BLaER1 treated with 17β-estradiol and CSF1 and Interleukin-3, amounts not matched to agents 10 nM and 100 nM (cell line): ENCODE results near the gene GPD1.

Experiments used
- H3K27ac ChIP-seq, 11 experiments: shearing (Covaris generic); formaldehyde crosslinking; 2 replicates each; pipeline ENCODE4 v1.8.1; 2022
- H3K27me3 ChIP-seq, 11 experiments: shearing (Covaris generic); formaldehyde crosslinking; 2 replicates each; pipeline ENCODE4 v1.8.1; 2022
- H3K36me3 ChIP-seq, 11 experiments: shearing (Covaris generic); formaldehyde crosslinking; 2 replicates each; pipeline ENCODE4 v1.8.1; 2022
- H3K4me1 ChIP-seq, 10 experiments: shearing (Covaris generic); formaldehyde crosslinking; 2 replicates each; pipeline ENCODE4 v1.8.1; 2022
- H3K4me2 ChIP-seq, 11 experiments: shearing (Covaris generic); formaldehyde crosslinking; 2 replicates each; pipeline ENCODE4 v1.8.1; 2022
- H3K4me3 ChIP-seq, 10 experiments: shearing (Covaris generic); formaldehyde crosslinking; 2 replicates each; pipeline ENCODE4 v1.8.1; 2022
- H3K9ac ChIP-seq, 11 experiments: shearing (Covaris generic); formaldehyde crosslinking; 2 replicates each; pipeline ENCODE4 v1.8.1; 2022
- H3K9me3 ChIP-seq, 11 experiments: shearing (Covaris generic); formaldehyde crosslinking; replicated peaks in 1 of 11; 2 replicates each; pipeline ENCODE4 v1.8.1; 2022
- H4K20me1 ChIP-seq, 11 experiments: shearing (Covaris generic); formaldehyde crosslinking; 2 replicates each; pipeline ENCODE4 v1.8.1; 2022
- Cebpa-rat ChIP-seq, 11 experiments: shearing (Covaris generic); IDR thresholded peaks; 2 replicates each; pipeline ENCODE4 v1.8.1; 2022

Gene GPD1

GRCh38 chr12:50060120-50060468 lies 43.7 kb upstream of the GPD1 start:
- Histone ChIP-seq H3K9me3 (no peaks in the 10 kb centered on the region), H3K4me2 (peak overlapping the region in 6 of 11 experiments; percentile 27 to 60 (median 44); a peak in 11 of 22 replicates), H3K9ac (no peak overlapping the region), H3K4me1 (peaks cover 31 to 57% (median 50%) of the 10 kb centered on the region in 10 experiments), H3K36me3 (no peaks in the 10 kb centered on the region), H4K20me1 (peaks cover 0 to 27% (median 8%) of the 10 kb centered on the region in 11 experiments; a peak in 9 of 22 replicates), H3K27ac (no peak overlapping the region), H3K27me3 (peaks cover 13 to 32% (median 26%) of the 10 kb centered on the region in 11 experiments), H3K4me3 (no peak overlapping the region)
- no peak for TF ChIP-seq Cebpa-rat (IDR thresholded peaks at IDR 0.05)

- TF ChIP-seq Cebpa-rat (IDR thresholded peaks at IDR 0.05), result no peak
- Histone ChIP-seq H3K36me3 (no peaks in the 10 kb centered on the region), H3K9me3 (no peaks in the 10 kb centered on the region), H3K4me3 (no peak overlapping the region), H3K27me3 (peaks cover 10 to 27% (median 24%) of the 10 kb centered on the region in 11 experiments), H3K27ac (no peak overlapping the region), H4K20me1 (peaks cover 0 to 27% (median 8%) of the 10 kb centered on the region in 11 experiments; a peak in 9 of 22 replicates), H3K9ac (no peak overlapping the region), H3K4me1 (peaks cover 32 to 57% (median 50%) of the 10 kb centered on the region in 10 experiments), H3K4me2 (peak overlapping the region in 5 of 11 experiments; percentile 5 to 60 (median 27); a peak in 6 of 22 replicates)
Measured at GRCh38 chr12:50061171-50061570, 42.6 kb upstream of the GPD1 start.

- Histone ChIP-seq H3K36me3 (no peaks in the 10 kb centered on the region), H3K9me3 (no peaks in the 10 kb centered on the region), H3K27ac (no peak overlapping the region), H3K4me3 (no peak overlapping the region), H3K9ac (no peak overlapping the region), H3K4me1 (peaks cover 26 to 58% (median 48%) of the 10 kb centered on the region in 10 experiments), H4K20me1 (peaks cover 0 to 18% (median 0%) of the 10 kb centered on the region in 11 experiments; a peak in 3 of 22 replicates), H3K27me3 (peaks cover under 1 to 18% (median 14%) of the 10 kb centered on the region in 11 experiments; a peak in 19 of 22 replicates), H3K4me2 (peak overlapping the region in 10 of 11 experiments; percentile 19 to 59 (median 36); a peak in 17 of 22 replicates)
- no peak for TF ChIP-seq Cebpa-rat (IDR thresholded peaks at IDR 0.05)
Measured at GRCh38 chr12:50061946-50062686, 41.7 kb upstream of the GPD1 start.

- no peaks in the 10 kb centered on the region for H3K36me3 ChIP-seq
- peaks cover 25 to 61% (median 48%) of the 10 kb centered on the region in 10 experiments for H3K4me1 ChIP-seq
- no peak overlapping the region for H3K9ac ChIP-seq
- no peak overlapping the region for H3K27ac ChIP-seq
- peak overlapping the region in 9 of 11 experiments; percentile 19 to 47 (median 36); a peak in 13 of 22 replicates for H3K4me2 ChIP-seq
- H3K9me3 ChIP-seq, result no peaks in the 10 kb centered on the region
- TF ChIP-seq Cebpa-rat (IDR thresholded peaks at IDR 0.05), result no peak
- H3K27me3 ChIP-seq, result peaks cover 0 to 10% (median 9%) of the 10 kb centered on the region in 11 experiments; a peak in 17 of 22 replicates
- H3K4me3 ChIP-seq, result no peak overlapping the region
- H4K20me1 ChIP-seq, result peaks cover 0 to 17% (median 0%) of the 10 kb centered on the region in 11 experiments; a peak in 2 of 22 replicates
Measured at GRCh38 chr12:50062728-50063460, 40.9 kb upstream of the GPD1 start.

- no peaks in the 10 kb centered on the region for H3K27me3 ChIP-seq
- peak overlapping the region in 9 of 11 experiments; percentile 6 to 56 (median 29); a peak in 13 of 22 replicates for H3K4me2 ChIP-seq
- no peaks in the 10 kb centered on the region for H3K36me3 ChIP-seq
- no peak overlapping the region for H3K9ac ChIP-seq
- no peaks in the 10 kb centered on the region for H3K9me3 ChIP-seq
- H3K27ac ChIP-seq, result no peak overlapping the region
- H3K4me3 ChIP-seq, result no peak overlapping the region
- H4K20me1 ChIP-seq, result no peaks in the 10 kb centered on the region; a peak in 1 of 22 replicates
- TF ChIP-seq Cebpa-rat (IDR thresholded peaks at IDR 0.05), result no peak
- peaks cover 15 to 50% (median 39%) of the 10 kb centered on the region in 10 experiments for H3K4me1 ChIP-seq
Measured at GRCh38 chr12:50065726-50066310, 38.0 kb upstream of the GPD1 start.

- Histone ChIP-seq H3K27me3 (no peaks in the 10 kb centered on the region), H4K20me1 (no peaks in the 10 kb centered on the region; a peak in 1 of 22 replicates), H3K4me1 (peaks cover 15 to 46% (median 36%) of the 10 kb centered on the region in 10 experiments), H3K27ac (no peak overlapping the region), H3K4me3 (no peak overlapping the region), H3K4me2 (peak overlapping the region in 10 of 11 experiments; percentile 3 to 56 (median 25); a peak in 17 of 22 replicates), H3K36me3 (no peaks in the 10 kb centered on the region), H3K9me3 (no peaks in the 10 kb centered on the region), H3K9ac (no peak overlapping the region)
- peak in 1 of 11 experiments; percentile 13; a peak in 1 of 22 replicates for TF ChIP-seq Cebpa-rat (IDR thresholded peaks at IDR 0.05)
Measured at GRCh38 chr12:50066402-50066801, 37.4 kb upstream of the GPD1 start.

GRCh38 chr12:50069069-50069468 lies 34.7 kb upstream of the GPD1 start:
- TF ChIP-seq Cebpa-rat (IDR thresholded peaks at IDR 0.05), result no peak
- Histone ChIP-seq H3K4me1 (peaks cover 0 to 34% (median 19%) of the 10 kb centered on the region in 10 experiments; a peak in 14 of 20 replicates), H3K9ac (no peak overlapping the region), H3K4me2 (no peak overlapping the region), H3K27ac (no peak overlapping the region), H3K27me3 (no peaks in the 10 kb centered on the region), H3K36me3 (no peaks in the 10 kb centered on the region), H3K4me3 (no peak overlapping the region), H3K9me3 (no peaks in the 10 kb centered on the region), H4K20me1 (no peaks in the 10 kb centered on the region; a peak in 2 of 22 replicates)

- H3K27ac ChIP-seq, result no peak overlapping the region
- H3K36me3 ChIP-seq, result no peaks in the 10 kb centered on the region
- no peaks in the 10 kb centered on the region for H3K27me3 ChIP-seq
- H3K4me1 ChIP-seq, result peaks cover 0 to 34% (median 19%) of the 10 kb centered on the region in 10 experiments; a peak in 14 of 20 replicates
- no peak overlapping the region for H3K4me2 ChIP-seq
- H3K9ac ChIP-seq, result no peak overlapping the region
- H4K20me1 ChIP-seq, result no peaks in the 10 kb centered on the region; a peak in 2 of 22 replicates
- no peak for TF ChIP-seq Cebpa-rat (IDR thresholded peaks at IDR 0.05)
- no peaks in the 10 kb centered on the region for H3K9me3 ChIP-seq
- no peak overlapping the region for H3K4me3 ChIP-seq
Measured at GRCh38 chr12:50069539-50069938, 34.3 kb upstream of the GPD1 start.
